ENCODE measurements around the gene F11R. TPM values are rescaled to one million over a fixed set of nuclear protein-coding genes. Genes with fewer than 3 reads are reported as not detected.

Gene F11R
- total and polyA plus RNA-seq, 10 of the 15 experiments (the other 5 are each of a cell fraction or from before 2014, with no cell fraction given): 15.3 to 80.9 (median 24.3) TPM

GRCh38 chr1:161069731-161070270 is 48.8 kb upstream of the F11R start, which contains the start of gene ARHGAP30 (continued):
- TF ChIP-seq EZH2 (IDR thresholded peaks at IDR 0.05; ENCODE audit: borderline replicate concordance, control insufficient read depth, low read depth, low read length): no peak
- TF ChIP-seq E2F8 (IDR thresholded peaks at IDR 0.05; ENCODE audit: low read depth, partially characterized antibody): no peak
- no peak for TF ChIP-seq ZBTB33 (IDR thresholded peaks at IDR 0.05)
- no peak for TF ChIP-seq ZNF217 (IDR thresholded peaks at IDR 0.05)
- TF ChIP-seq MYC (IDR thresholded peaks at IDR 0.05; ENCODE audit: insufficient read depth, insufficient read length, insufficient replicate concordance, low read length, severe bottlenecking): no peak
- no peak for TF ChIP-seq RCOR1 (conservative IDR thresholded peaks at IDR 0.05; ENCODE audit: low read depth, low read length)
- TF ChIP-seq ZBTB4 (CRISPR knock-in tag; IDR thresholded peaks at IDR 0.05): no peak
- TF ChIP-seq ZNF274 (IDR thresholded peaks at IDR 0.05; ENCODE audit: insufficient read depth, insufficient read length): no peak
- TF ChIP-seq GABPA (IDR thresholded peaks at IDR 0.05; ENCODE audit: low read depth): peak; percentile 90
- peak; percentile 8; the same call in 1 of the 2 replicates for TF ChIP-seq MTA3 (IDR thresholded peaks at IDR 0.05; ENCODE audit: borderline replicate concordance, low read length)
- no peak for TF ChIP-seq HDAC6 (IDR thresholded peaks at IDR 0.05; ENCODE audit: unreplicated experiment)
- TF ChIP-seq SREBF2 (IDR thresholded peaks at IDR 0.05; ENCODE audit: low read length): peak; percentile 49; the same call in 1 of the 2 replicates
- TF ChIP-seq KAT2A (conservative IDR thresholded peaks at IDR 0.05; ENCODE audit: control insufficient read depth, low read depth, low read length): no peak
- TF ChIP-seq CBX3 (IDR thresholded peaks at IDR 0.05; ENCODE audit: borderline replicate concordance, low read depth): no peak
- peak; percentile 43; the same call in 1 of the 2 replicates for TF ChIP-seq NFYB (IDR thresholded peaks at IDR 0.05; ENCODE audit: insufficient read depth, low read depth, low read length)
- no peak for TF ChIP-seq BCLAF1 (IDR thresholded peaks at IDR 0.05)
- peak; percentile 73; the same call in 1 of the 2 replicates for TF ChIP-seq PAX5 (IDR thresholded peaks at IDR 0.05; ENCODE audit: borderline replicate concordance, low read depth, low read length)

All from GM12878 (cell line).